CD4-positive, CD25-positive, alpha-beta regulatory T cell (primary cell): ENCODE measurements around the gene CD48. TPM values are rescaled to one million over a fixed set of nuclear protein-coding genes. Genes with fewer than 3 reads are reported as not detected.
A peak's percentile ranks its signal among the peaks of the same experiment; 100 is the strongest.
"Not testable (repeated sequence)": the region's sequence is repeated elsewhere in the genome, so short reads cannot be mapped to it uniquely, and the experiment has no call there.

Experiments
- ATAC-seq, 2 donors: fragments of 150-1000 bp; cut with Tn5 transposase; one replicate each; pipeline ENCODE4 v1.10.0; 2021; ENCODE audit warnings: low read depth in 2 of 2, moderate number of reproducible peaks in 2 of 2, moderate library complexity in 1 of 2
- DNase-seq, 3 donors: peaks; one replicate each; pipeline versions ENCODE4 v3.0.0 to v3.0.0-alpha.2; 2012 to 2022; ENCODE audit warnings: mixed read lengths in 1 of 3
- H3K27ac ChIP-seq: one replicate; pipeline ENCODE4 v1.7.0; 2013; ENCODE audit warnings: mild to moderate bottlenecking, low read length; ENCODE audit not compliant: insufficient read depth, poor library complexity, severe bottlenecking
- H3K27me3 ChIP-seq: one replicate; pipeline ENCODE4 v1.7.0; 2013; ENCODE audit warnings: low read length; ENCODE audit not compliant: control insufficient read depth, insufficient read depth
- H3K36me3 ChIP-seq: one replicate; pipeline ENCODE4 v1.7.0; 2013; ENCODE audit warnings: mild to moderate bottlenecking, low read length, moderate library complexity; ENCODE audit not compliant: control insufficient read depth, insufficient read depth
- H3K4me1 ChIP-seq: 2 replicates; pipeline ENCODE4 v1.7.0; 2013; ENCODE audit warnings: mild to moderate bottlenecking, low read length; ENCODE audit not compliant: insufficient read depth, control insufficient read depth, poor library complexity, severe bottlenecking
- H3K4me3 ChIP-seq: one replicate; pipeline ENCODE4 v1.7.0; 2013; ENCODE audit warnings: low read depth, mild to moderate bottlenecking, low read length, moderate library complexity
- H3K9me3 ChIP-seq, 2 experiments: 1 replicate in 1 of 2; 2 replicates in 1 of 2; pipeline ENCODE4 v1.7.0; 2013; ENCODE audit warnings: low read length in 2 of 2, mild to moderate bottlenecking in 1 of 2, moderate library complexity in 1 of 2; ENCODE audit not compliant: control insufficient read depth in 2 of 2
- H3K27ac Mint-ChIP-seq, 3 donors: one replicate each; pipeline ENCODE4 v1.8.0; 2020 to 2022; ENCODE audit warnings: mild to moderate bottlenecking in 3 of 3, mixed read lengths in 3 of 3, moderate library complexity in 2 of 3
- H3K27me3 Mint-ChIP-seq: one replicate; pipeline ENCODE4 v1.8.0; 2022; ENCODE audit warnings: mild to moderate bottlenecking, mixed read lengths
- H3K36me3 Mint-ChIP-seq: one replicate; pipeline ENCODE4 v1.8.0; 2020; ENCODE audit warnings: mixed read lengths
- H3K4me1 Mint-ChIP-seq, 4 donors: one replicate each; pipeline ENCODE4 v1.8.0; 2020 to 2022; ENCODE audit warnings: mixed read lengths in 4 of 4, mild to moderate bottlenecking in 1 of 4
- H3K4me3 Mint-ChIP-seq, 4 donors: one replicate each; pipeline ENCODE4 v1.8.0; 2020 to 2022; ENCODE audit warnings: mild to moderate bottlenecking in 4 of 4, mixed read lengths in 4 of 4, moderate library complexity in 3 of 4
- H3K9me3 Mint-ChIP-seq, 7 donors: one replicate each; pipeline ENCODE4 v1.8.0; 2020 to 2022; ENCODE audit warnings: mixed read lengths in 7 of 7, mild to moderate bottlenecking in 3 of 7, moderate library complexity in 2 of 7
- polyA plus RNA-seq, 4 donors: library from polyadenylated mRNA; unstranded; fragments of 300-500 nt; fragmentation: Illumina TruSeq; gene quantifications; one replicate each; pipeline ENCODE4 v1.2.3, GENCODE V29; 2021
- total RNA-seq: library from RNA; stranded (reverse); gene quantifications from one replicate; pipeline ENCODE4 v1.2.3, GENCODE V29; 2022

Gene CD48
- total and polyA plus RNA-seq, 5 donors from 2014 or later = 196 to 290 (median 242) TPM

- no peaks in the 10 kb centered on the region for H3K9me3 Mint-ChIP-seq
- no peak for DNase-seq
- no peak overlapping the region for H3K4me3 ChIP-seq
- no peak for ATAC-seq
- no peak overlapping the region for H3K27ac ChIP-seq
- H3K27me3 ChIP-seq = no peaks in the 10 kb centered on the region
- peaks cover 2 to 37% (median 17%) of the 10 kb centered on the region in 4 donors for H3K4me1 Mint-ChIP-seq
- peak overlapping the region in 1 of 4 donors; percentile 12 for H3K4me3 Mint-ChIP-seq
- H3K36me3 Mint-ChIP-seq = no peaks in the 10 kb centered on the region
- H3K27me3 Mint-ChIP-seq = peaks cover 8% of the 10 kb centered on the region
- H3K36me3 ChIP-seq = no peaks in the 10 kb centered on the region
- peaks cover 14% of the 10 kb centered on the region for H3K4me1 ChIP-seq
- peak overlapping the region in 1 of 3 donors; percentile 69 for H3K27ac Mint-ChIP-seq
- H3K9me3 ChIP-seq = no peaks in the 10 kb centered on the region
Observed at GRCh38 chr1:160718210-160718609, 6.6 kb upstream of the CD48 start.

- no peaks in the 10 kb centered on the region for H3K27me3 ChIP-seq
- Mint-ChIP-seq H3K27me3 (peaks cover 4% of the 10 kb centered on the region), H3K27ac (peak overlapping the region in 1 of 3 donors; percentile 69), H3K36me3 (no peaks in the 10 kb centered on the region), H3K4me3 (no peak overlapping the region), H3K9me3 (no peaks in the 10 kb centered on the region), H3K4me1 (peaks cover 9 to 42% (median 20%) of the 10 kb centered on the region in 4 donors)
- DNase-seq (no peak), ATAC-seq (no peak)
- H3K36me3 ChIP-seq = no peaks in the 10 kb centered on the region
- no peak overlapping the region for H3K4me3 ChIP-seq
- H3K4me1 ChIP-seq = peaks cover 23% of the 10 kb centered on the region
- H3K27ac ChIP-seq = no peak overlapping the region
- H3K9me3 ChIP-seq = no peaks in the 10 kb centered on the region
Observed at GRCh38 chr1:160717306-160717705, 5.7 kb upstream of the CD48 start.

GRCh38 chr1:160716013-160716412 is 4.4 kb upstream of the CD48 start:
- Mint-ChIP-seq H3K4me3 (peak overlapping the region in 2 of 4 donors; percentile 7 to 28), H3K4me1 (peaks cover 17 to 48% (median 22%) of the 10 kb centered on the region in 4 donors), H3K36me3 (no peaks in the 10 kb centered on the region), H3K27me3 (peaks cover 9% of the 10 kb centered on the region), H3K27ac (peak overlapping the region in 2 of 3 donors; percentile 7 to 82), H3K9me3 (no peaks in the 10 kb centered on the region)
- H3K9me3 ChIP-seq = no peaks in the 10 kb centered on the region
- H3K27me3 ChIP-seq = no peaks in the 10 kb centered on the region
- ATAC-seq = no peak
- peaks cover 29% of the 10 kb centered on the region for H3K4me1 ChIP-seq
- no peaks in the 10 kb centered on the region for H3K36me3 ChIP-seq
- no peak overlapping the region for H3K27ac ChIP-seq
- no peak overlapping the region for H3K4me3 ChIP-seq
- DNase-seq = no peak

- H3K27ac Mint-ChIP-seq = peak overlapping the region; percentile 52 to 82 (median 80)
- not testable (repeated sequence) for H3K4me3 ChIP-seq, H3K9me3 Mint-ChIP-seq, DNase-seq, H3K36me3 Mint-ChIP-seq, H3K27me3 ChIP-seq, H3K4me3 Mint-ChIP-seq, H3K9me3 ChIP-seq, H3K36me3 ChIP-seq, H3K27me3 Mint-ChIP-seq
- H3K27ac ChIP-seq = peak overlapping the region; percentile 96
- peaks cover 43% of the 10 kb centered on the region for H3K4me1 ChIP-seq
- peak; percentile 19 to 61 for ATAC-seq
- peaks cover 14 to 40% (median 20%) of the 10 kb centered on the region in 4 donors for H3K4me1 Mint-ChIP-seq
Observed at GRCh38 chr1:160714034-160714648, 2.5 kb upstream of the CD48 start.

GRCh38 chr1:160713161-160713560 is 1.5 kb upstream of the CD48 start:
- Histone ChIP-seq H3K4me3 (peak overlapping the region; percentile 99), H3K9me3 (no peaks in the 10 kb centered on the region), H3K27me3 (no peaks in the 10 kb centered on the region), H3K4me1 (peaks cover 53% of the 10 kb centered on the region), H3K36me3 (no peaks in the 10 kb centered on the region), H3K27ac (peak overlapping the region; percentile 96)
- Mint-ChIP-seq H3K4me1 (peaks cover 14 to 40% (median 20%) of the 10 kb centered on the region in 4 donors), H3K9me3 (no peaks in the 10 kb centered on the region), H3K27ac (no peak overlapping the region), H3K36me3 (no peaks in the 10 kb centered on the region), H3K27me3 (peaks cover 4% of the 10 kb centered on the region), H3K4me3 (no peak overlapping the region)
- no peak for DNase-seq
- no peak for ATAC-seq

DNA sequence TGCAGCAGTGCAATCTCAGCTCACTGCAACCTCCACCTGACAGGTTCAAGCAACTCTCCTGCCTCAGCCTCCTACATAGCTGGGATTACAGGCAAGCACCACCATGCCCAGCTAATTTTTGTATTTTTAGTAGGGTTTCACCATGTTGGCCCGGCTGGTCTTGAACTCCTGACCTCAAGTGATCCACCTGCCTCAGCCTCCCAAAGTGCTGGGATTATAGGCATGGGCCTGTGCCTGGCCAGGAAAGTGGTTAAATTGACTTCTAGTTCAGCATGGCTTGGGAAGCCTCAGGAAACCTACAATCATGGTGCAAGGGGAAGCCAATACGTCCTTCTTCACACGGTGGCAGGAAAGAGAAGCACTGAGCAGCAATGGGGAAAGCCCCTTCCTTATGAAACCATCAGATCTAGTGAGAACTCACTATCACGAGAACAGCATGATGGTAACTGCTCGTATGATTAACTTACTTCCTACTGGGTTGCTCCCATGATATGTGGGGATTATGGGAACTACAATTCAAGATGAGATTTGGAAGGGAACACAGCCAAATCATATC is 981 bp upstream of the CD48 start:
- Histone ChIP-seq H3K4me1 (peaks cover 58% of the 10 kb centered on the region), H3K27ac (peak overlapping the region; percentile 96), H3K4me3 (peak overlapping the region; percentile 99)
- H3K27me3 ChIP-seq, H3K36me3 Mint-ChIP-seq, H3K4me3 Mint-ChIP-seq, H3K27me3 Mint-ChIP-seq, H3K36me3 ChIP-seq, H3K9me3 ChIP-seq, H3K9me3 Mint-ChIP-seq, H3K27ac Mint-ChIP-seq: not testable (repeated sequence)
- H3K4me1 Mint-ChIP-seq = peaks cover 14 to 40% (median 20%) of the 10 kb centered on the region in 4 donors
- peak; percentile 45 to 50 for ATAC-seq
- peak; percentile 44 to 82 (median 61) for DNase-seq

- Histone ChIP-seq H3K4me1 (peaks cover 72% of the 10 kb centered on the region), H3K27ac (peak overlapping the region; percentile 96), H3K27me3 (no peaks in the 10 kb centered on the region), H3K36me3 (no peaks in the 10 kb centered on the region), H3K4me3 (peak overlapping the region; percentile 99), H3K9me3 (no peaks in the 10 kb centered on the region)
- peaks cover 17 to 37% (median 26%) of the 10 kb centered on the region in 4 donors for H3K4me1 Mint-ChIP-seq
- no peak for ATAC-seq
- no peak overlapping the region for H3K4me3 Mint-ChIP-seq
- peaks cover 4% of the 10 kb centered on the region for H3K27me3 Mint-ChIP-seq
- no peak for DNase-seq
- H3K36me3 Mint-ChIP-seq = no peaks in the 10 kb centered on the region
- H3K9me3 Mint-ChIP-seq = no peaks in the 10 kb centered on the region
- no peak overlapping the region for H3K27ac Mint-ChIP-seq
Observed at GRCh38 chr1:160711276-160711601, 383 bp downstream of the CD48 start.
